ENCODE data around the gene CCDC33.

DNA sequence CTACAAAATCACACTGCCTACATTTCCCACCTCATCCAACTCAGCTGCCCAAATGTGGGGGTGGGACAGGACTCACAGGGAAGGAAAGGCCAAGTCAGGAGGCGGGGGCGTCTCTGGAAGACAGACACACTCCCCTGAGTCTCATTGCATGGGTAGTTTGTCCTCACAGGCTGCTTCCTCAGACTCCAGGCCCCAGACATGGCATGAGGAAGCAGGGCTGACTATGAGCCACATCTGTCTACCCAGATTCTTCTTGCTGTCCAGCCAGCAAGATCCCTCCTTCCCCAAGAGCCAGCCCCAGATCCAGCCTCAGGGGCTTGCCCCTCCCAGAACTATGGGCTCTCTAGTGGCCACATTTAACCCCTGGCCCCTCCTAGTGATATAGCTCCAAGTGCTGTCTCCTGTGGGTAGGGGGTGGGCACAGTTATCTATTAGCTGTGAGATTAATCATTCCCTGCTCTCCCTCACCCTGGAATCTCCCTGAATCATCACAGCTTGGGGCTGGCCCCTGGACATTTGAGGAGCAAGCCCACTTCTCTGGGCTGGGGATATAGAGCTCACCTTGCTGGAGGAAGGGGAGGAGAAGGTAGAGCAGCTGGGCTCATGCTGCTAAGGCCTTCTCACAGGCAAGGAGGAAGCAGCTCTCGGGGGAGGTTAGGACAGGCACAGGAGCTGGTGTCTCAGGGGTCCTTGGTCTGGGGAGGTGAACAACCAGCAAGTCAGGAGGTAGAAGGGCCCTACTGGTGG, 2.1 kb upstream of the CCDC33 start:
- TF ChIP-seq POLR2A (IDR thresholded peaks at IDR 0.05; ENCODE audit: low read depth, low read length): no peak
- TF ChIP-seq, protein P1, sequence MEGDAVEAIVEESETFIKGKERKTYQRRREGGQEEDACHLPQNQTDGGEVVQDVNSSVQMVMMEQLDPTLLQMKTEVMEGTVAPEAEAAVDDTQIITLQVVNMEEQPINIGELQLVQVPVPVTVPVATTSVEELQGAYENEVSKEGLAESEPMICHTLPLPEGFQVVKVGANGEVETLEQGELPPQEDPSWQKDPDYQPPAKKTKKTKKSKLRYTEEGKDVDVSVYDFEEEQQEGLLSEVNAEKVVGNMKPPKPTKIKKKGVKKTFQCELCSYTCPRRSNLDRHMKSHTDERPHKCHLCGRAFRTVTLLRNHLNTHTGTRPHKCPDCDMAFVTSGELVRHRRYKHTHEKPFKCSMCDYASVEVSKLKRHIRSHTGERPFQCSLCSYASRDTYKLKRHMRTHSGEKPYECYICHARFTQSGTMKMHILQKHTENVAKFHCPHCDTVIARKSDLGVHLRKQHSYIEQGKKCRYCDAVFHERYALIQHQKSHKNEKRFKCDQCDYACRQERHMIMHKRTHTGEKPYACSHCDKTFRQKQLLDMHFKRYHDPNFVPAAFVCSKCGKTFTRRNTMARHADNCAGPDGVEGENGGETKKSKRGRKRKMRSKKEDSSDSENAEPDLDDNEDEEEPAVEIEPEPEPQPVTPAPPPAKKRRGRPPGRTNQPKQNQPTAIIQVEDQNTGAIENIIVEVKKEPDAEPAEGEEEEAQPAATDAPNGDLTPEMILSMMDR (IDR thresholded peaks at IDR 0.05; ENCODE audit: extremely low read depth in 1 of 2, insufficient read depth in 1 of 2, low read depth in 1 of 2, low read length in 2 of 2): no peak

All from endothelial cell of umbilical vein (primary cell).